Measurements from ENCODE around the gene SAMD15. TPM values are rescaled to one million over a fixed set of nuclear protein-coding genes. Genes with fewer than 3 reads are reported as not detected.

Gene SAMD15
- total RNA-seq, 2 experiments from 2014 or later, result 0.34 TPM; not detected in 1

DNA sequence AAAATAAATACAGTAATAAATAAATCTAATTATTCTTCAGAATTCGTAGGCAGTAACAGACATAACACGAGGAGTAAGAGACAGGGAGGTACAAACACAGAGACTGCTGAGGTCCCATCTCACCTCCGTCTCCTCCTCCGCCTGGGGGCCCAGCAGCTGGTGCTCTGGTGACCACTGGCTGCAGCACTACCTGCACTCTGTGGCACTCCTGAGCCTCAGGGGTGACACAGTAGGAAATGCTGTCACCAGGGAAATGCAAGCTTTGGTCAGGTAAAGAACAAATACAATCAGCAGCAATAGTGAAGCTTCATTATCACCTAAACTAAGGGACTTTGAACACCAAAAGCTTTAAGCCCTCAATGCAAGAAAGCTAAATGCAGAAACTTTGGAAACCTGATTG, 36.8 kb upstream of the SAMD15 start:
- Mint-ChIP-seq H3K27me3 (no peaks in the 10 kb centered on the region), H3K36me3 (ENCODE audit: low read depth) (peaks cover 46% of the 10 kb centered on the region), H3K4me1 (ENCODE audit: low read depth) (no peaks in the 10 kb centered on the region), H3K27ac (no peak overlapping the region), H3K9me3 (no peaks in the 10 kb centered on the region), H3K4me3 (no peak overlapping the region)
- DNase-seq, result no peak
- Histone ChIP-seq H3K27ac (ENCODE audit: low read depth in 1 of 2, low read length in 2 of 2) (no peak overlapping the region), H3K4me1 (ENCODE audit: insufficient read depth, low read length) (no peaks in the 10 kb centered on the region), H3K4me3 (ENCODE audit: low read length) (no peak overlapping the region), H3K27me3 (ENCODE audit: control insufficient read depth in 1 of 2, insufficient read depth in 2 of 2, low read length in 2 of 2) (no peaks in the 10 kb centered on the region), H3K9me3 (ENCODE audit: control insufficient read depth in 1 of 2, insufficient read depth in 1 of 2, low read length in 2 of 2) (no peaks in the 10 kb centered on the region), H3K36me3 (ENCODE audit: insufficient read depth, low read length) (peaks cover 43% of the 10 kb centered on the region)
- ChIA-PET CTCF (no interaction called here), POLR2A (no interaction called here)
- no peak for ATAC-seq (ENCODE audit: poor library complexity)
- intact Hi-C loops (cut with DNase I, micrococcal nuclease), result no loop called here
- TF ChIP-seq CTCF (IDR thresholded peaks at IDR 0.05), result no peak

DNA sequence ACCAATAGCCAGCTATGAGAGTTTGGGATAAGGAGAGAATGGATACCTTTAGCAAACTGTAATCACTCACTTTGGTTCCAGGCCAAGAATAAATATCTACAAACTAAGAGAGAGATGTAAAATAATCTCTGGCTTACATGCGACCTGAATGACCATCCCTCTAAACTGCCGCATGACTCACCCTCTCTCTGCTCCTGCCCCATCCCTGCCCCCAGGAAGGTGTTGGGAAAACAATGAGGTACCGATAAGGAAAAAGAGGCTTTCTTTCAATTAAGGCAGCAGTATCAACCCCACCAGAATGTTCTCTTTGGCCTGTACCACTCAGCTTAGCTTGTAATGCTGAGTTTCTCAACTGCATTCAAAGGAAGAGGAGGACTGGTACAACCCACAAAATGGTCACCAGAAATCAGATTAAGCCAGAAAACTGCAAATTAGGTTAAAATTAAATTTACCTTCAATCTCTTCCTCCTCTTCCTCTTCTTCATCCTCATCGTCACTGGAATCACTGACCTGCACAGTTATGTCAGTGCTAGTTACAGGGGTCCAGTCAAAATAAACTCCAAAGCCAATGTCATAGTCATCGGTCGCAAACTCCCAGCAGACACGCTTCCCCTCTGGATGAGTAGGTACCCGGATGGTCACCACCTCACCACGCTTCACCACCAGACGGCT, 34.3 kb upstream of the SAMD15 start:
- H3K36me3 ChIP-seq (ENCODE audit: insufficient read depth, low read length), result peaks cover 43% of the 10 kb centered on the region
- no peaks in the 10 kb centered on the region for H3K9me3 ChIP-seq (ENCODE audit: control insufficient read depth in 1 of 2, insufficient read depth in 1 of 2, low read length in 2 of 2)
- Mint-ChIP-seq H3K4me1 (ENCODE audit: low read depth) (no peaks in the 10 kb centered on the region), H3K36me3 (ENCODE audit: low read depth) (peaks cover 56% of the 10 kb centered on the region), H3K27ac (no peak overlapping the region), H3K4me3 (no peak overlapping the region), H3K9me3 (no peaks in the 10 kb centered on the region), H3K27me3 (no peaks in the 10 kb centered on the region)
- DNase-seq, result no peak
- intact Hi-C loops (cut with DNase I, micrococcal nuclease), result no loop called here
- CTCF ChIA-PET, result no interaction called here
- no peak overlapping the region for H3K27ac ChIP-seq (ENCODE audit: low read depth in 1 of 2, low read length in 2 of 2)
- H3K27me3 ChIP-seq (ENCODE audit: control insufficient read depth in 1 of 2, insufficient read depth in 2 of 2, low read length in 2 of 2), result no peaks in the 10 kb centered on the region
- ATAC-seq (ENCODE audit: poor library complexity), result no peak
- no peak overlapping the region for H3K4me3 ChIP-seq (ENCODE audit: low read length)
- H3K4me1 ChIP-seq (ENCODE audit: insufficient read depth, low read length), result no peaks in the 10 kb centered on the region
- POLR2A ChIA-PET, result no interaction called here
- TF ChIP-seq CTCF (IDR thresholded peaks at IDR 0.05), result no peak

DNA sequence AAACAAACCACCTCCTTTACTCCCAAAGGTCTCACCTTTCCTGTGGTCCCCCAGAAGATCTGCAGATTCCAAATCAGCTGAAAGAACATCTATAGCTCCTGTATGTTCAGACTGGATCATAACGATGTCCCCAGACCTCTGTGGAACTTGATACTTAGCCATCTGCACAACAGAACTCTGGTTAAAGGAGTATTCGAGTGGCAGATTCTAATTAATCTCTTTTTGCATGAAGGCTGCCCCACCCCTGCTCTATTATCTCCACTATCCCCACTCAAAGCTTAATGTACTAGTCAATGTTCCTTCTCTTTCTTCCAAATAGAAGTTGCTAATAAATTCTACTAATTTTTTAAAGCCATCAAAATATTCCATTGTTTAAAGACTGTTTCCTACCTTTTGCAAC, 33.5 kb upstream of the SAMD15 start:
- no peaks in the 10 kb centered on the region for H3K4me1 ChIP-seq (ENCODE audit: insufficient read depth, low read length)
- no peaks in the 10 kb centered on the region for H3K9me3 ChIP-seq (ENCODE audit: control insufficient read depth in 1 of 2, insufficient read depth in 1 of 2, low read length in 2 of 2)
- CTCF ChIA-PET, result no interaction called here
- no peak for TF ChIP-seq CTCF (IDR thresholded peaks at IDR 0.05)
- no peak overlapping the region for H3K4me3 ChIP-seq (ENCODE audit: low read length)
- ATAC-seq (ENCODE audit: poor library complexity) (no peak), DNase-seq (no peak)
- no peaks in the 10 kb centered on the region for H3K27me3 Mint-ChIP-seq
- H3K36me3 Mint-ChIP-seq (ENCODE audit: low read depth), result peaks cover 52% of the 10 kb centered on the region
- peaks cover 43% of the 10 kb centered on the region for H3K36me3 ChIP-seq (ENCODE audit: insufficient read depth, low read length)
- no peaks in the 10 kb centered on the region for H3K9me3 Mint-ChIP-seq
- no peak overlapping the region for H3K27ac Mint-ChIP-seq
- H3K27me3 ChIP-seq (ENCODE audit: control insufficient read depth in 1 of 2, insufficient read depth in 2 of 2, low read length in 2 of 2), result no peaks in the 10 kb centered on the region
- H3K27ac ChIP-seq (ENCODE audit: low read depth in 1 of 2, low read length in 2 of 2), result no peak overlapping the region
- POLR2A ChIA-PET, result no interaction called here
- intact Hi-C loops (cut with DNase I, micrococcal nuclease), result no loop called here
- H3K4me1 Mint-ChIP-seq (ENCODE audit: low read depth), result no peaks in the 10 kb centered on the region
- no peak overlapping the region for H3K4me3 Mint-ChIP-seq
